Spinal cord (tissue), 10 donors: Measurements from ENCODE around the gene TRMT6. TPM values are rescaled to one million over a fixed set of nuclear protein-coding genes. Genes with fewer than 3 reads are reported as not detected.
A peak's percentile ranks its signal among the peaks of the same experiment; 100 is the strongest.

Source experiments
- DNase-seq, 6 donors: peaks; one replicate each; pipeline versions ENCODE4 v3.0.0 to v3.0.0-alpha.2; 2013 to 2015; ENCODE audit warnings: low spot score in 6 of 6, low read depth in 4 of 6
- H3K27ac ChIP-seq: one replicate; pipeline ENCODE4 v1.5.1; 2013; ENCODE audit warnings: low read depth, low read length, control low read depth
- H3K27me3 ChIP-seq: one replicate; pipeline ENCODE4 v1.6.1; 2013; ENCODE audit warnings: low read length; ENCODE audit not compliant: control insufficient read depth, insufficient read depth
- H3K36me3 ChIP-seq: one replicate; pipeline ENCODE4 v1.6.1; 2013; ENCODE audit warnings: low read length; ENCODE audit not compliant: control insufficient read depth, insufficient read depth
- H3K4me1 ChIP-seq: one replicate; pipeline ENCODE4 v1.6.1; 2013; ENCODE audit warnings: low read length; ENCODE audit not compliant: control insufficient read depth, insufficient read depth
- H3K4me3 ChIP-seq: one replicate; pipeline ENCODE4 v1.5.1; 2013; ENCODE audit warnings: low read depth, low read length, control low read depth
- H3K9me3 ChIP-seq: one replicate; pipeline ENCODE4 v1.6.1; 2013; ENCODE audit warnings: low read length; ENCODE audit not compliant: control insufficient read depth, insufficient read depth
- WGBS: methylation state at CpG from one replicate; pipeline ENCODE4 v1.1.5; 2013; ENCODE audit warnings: missing lambda C conversion rate; ENCODE audit not compliant: insufficient coverage; 5-methylcytosine and 5-hydroxymethylcytosine counted together
- polyA plus RNA-seq, 2 donors: library from polyadenylated mRNA; unstranded; fragments of 120-200 nt; gene quantifications; one replicate each; pipeline ENCODE4 v1.2.1, GENCODE V29; 2013; ENCODE audit not compliant: insufficient read length in 2 of 2
- total RNA-seq, 2 donors: library from RNA; depleted of rRNA in 1 of 2; stranded (reverse); fragments of 120-200 nt in 1 of 2; fragments of >200 nt in 1 of 2; gene quantifications; one replicate each; pipeline versions ENCODE4 v1.2.3 to v1.2.4, GENCODE V29; 2013 to 2014
- donor health status: healthy.

Gene TRMT6
- total and polyA plus RNA-seq, 4 donors, result 7.2 to 14.8 (median 11.4) TPM

- WGBS, result no CpG with 5 or more reads among the region's 1 CpG
- DNase-seq, result no peak
- no peaks in the 10 kb centered on the region for H3K9me3 ChIP-seq
- H3K36me3 ChIP-seq, result peaks cover 4% of the 10 kb centered on the region
- peaks cover 5% of the 10 kb centered on the region for H3K4me1 ChIP-seq
- no peaks in the 10 kb centered on the region for H3K27me3 ChIP-seq
- no peak overlapping the region for H3K4me3 ChIP-seq
- H3K27ac ChIP-seq, result no peak overlapping the region
Measured at GRCh38 chr20:5914859-5915258, 35.5 kb downstream of the TRMT6 start.

GRCh38 chr20:5913166-5913565, 37.2 kb downstream of the TRMT6 start:
- H3K4me3 ChIP-seq, result no peak overlapping the region
- peaks cover 4% of the 10 kb centered on the region for H3K36me3 ChIP-seq
- H3K9me3 ChIP-seq, result no peaks in the 10 kb centered on the region
- DNase-seq, result peak in 1 of 6 donors; percentile 8
- H3K27ac ChIP-seq, result no peak overlapping the region
- WGBS, result no CpG with 5 or more reads among the region's 2 CpGs
- H3K4me1 ChIP-seq, result peaks cover 5% of the 10 kb centered on the region
- no peaks in the 10 kb centered on the region for H3K27me3 ChIP-seq

DNA sequence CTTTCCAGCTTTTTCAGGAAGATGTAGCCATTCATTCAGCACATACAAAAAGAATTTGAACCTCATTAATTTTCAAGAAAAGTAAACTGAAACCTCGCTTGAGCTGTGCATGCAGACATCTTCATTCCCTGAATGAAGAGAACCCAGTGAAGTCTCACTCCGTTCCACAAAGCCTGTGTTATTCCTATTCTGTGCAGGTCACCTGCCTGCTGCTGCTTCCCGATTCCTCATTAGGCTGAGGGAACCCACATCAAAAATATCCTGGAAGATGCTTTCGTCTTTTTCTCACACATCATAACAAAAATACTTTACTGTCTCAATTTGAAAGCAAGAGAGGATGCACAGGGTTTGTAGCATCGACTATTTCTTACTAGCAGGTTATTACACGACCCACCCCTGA, 40.1 kb downstream of the TRMT6 start:
- 41% methylated on average over 3 of the region's 6 CpGs for WGBS
- Histone ChIP-seq H3K4me1 (peaks cover 5% of the 10 kb centered on the region), H3K4me3 (no peak overlapping the region), H3K36me3 (no peaks in the 10 kb centered on the region), H3K27ac (no peak overlapping the region), H3K27me3 (no peaks in the 10 kb centered on the region), H3K9me3 (no peaks in the 10 kb centered on the region)
- DNase-seq, result peak in 1 of 6 donors; percentile 70

GRCh38 chr20:5908981-5909380, 41.4 kb downstream of the TRMT6 start:
- peak in 1 of 6 donors; percentile 25 for DNase-seq
- Histone ChIP-seq H3K4me1 (peaks cover 5% of the 10 kb centered on the region), H3K27ac (no peak overlapping the region), H3K27me3 (no peaks in the 10 kb centered on the region), H3K9me3 (no peaks in the 10 kb centered on the region), H3K4me3 (no peak overlapping the region), H3K36me3 (no peaks in the 10 kb centered on the region)
- WGBS, result no CpG with 5 or more reads among the region's 2 CpGs

DNA sequence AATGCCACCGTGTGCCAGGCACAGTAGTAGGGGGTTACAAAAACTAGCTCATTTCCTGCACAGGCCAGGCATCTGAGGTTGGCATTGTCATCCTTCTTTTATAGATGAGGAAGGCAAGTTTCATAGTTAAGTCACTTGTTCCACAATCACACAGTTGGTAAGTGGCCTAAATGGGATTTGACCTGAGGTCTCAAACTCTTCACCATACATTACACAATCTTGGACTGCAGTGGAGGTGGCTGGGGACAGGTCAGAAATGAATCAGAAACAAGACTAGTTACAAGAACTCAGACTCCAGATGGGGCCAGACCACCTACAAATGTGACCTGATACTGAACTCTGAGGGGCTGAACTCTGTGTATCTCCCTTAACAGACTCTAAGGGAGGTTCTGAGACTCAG, 49.4 kb downstream of the TRMT6 start:
- no peak overlapping the region for H3K4me3 ChIP-seq
- WGBS, result 75% methylated on average over 1 of the region's 1 CpG
- no peak overlapping the region for H3K27ac ChIP-seq
- no peak for DNase-seq
- H3K36me3 ChIP-seq, result no peaks in the 10 kb centered on the region
- no peaks in the 10 kb centered on the region for H3K9me3 ChIP-seq
- no peaks in the 10 kb centered on the region for H3K4me1 ChIP-seq
- no peaks in the 10 kb centered on the region for H3K27me3 ChIP-seq

DNA sequence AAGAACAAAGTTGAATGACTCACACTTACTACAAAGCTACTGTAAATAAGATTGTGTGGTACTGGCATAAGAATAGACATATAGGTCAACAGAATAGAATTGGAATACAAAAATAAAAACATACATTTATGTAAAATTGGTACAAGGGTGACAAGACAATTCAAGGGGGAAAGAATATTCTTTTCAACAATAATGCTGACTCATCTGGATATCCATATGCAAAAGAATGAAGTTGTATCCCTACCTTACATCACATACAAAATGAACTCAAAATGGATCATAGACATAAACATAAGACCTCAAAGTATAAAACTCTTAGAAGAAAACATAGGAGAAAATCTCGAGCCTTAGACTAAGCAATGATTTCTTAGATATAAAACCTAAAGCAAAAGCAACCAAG, 50.9 kb downstream of the TRMT6 start:
- WGBS, result no CpG with 5 or more reads among the region's 1 CpG
- no peaks in the 10 kb centered on the region for H3K36me3 ChIP-seq
- no peak overlapping the region for H3K4me3 ChIP-seq
- DNase-seq, result no peak
- H3K9me3 ChIP-seq, result no peaks in the 10 kb centered on the region
- no peak overlapping the region for H3K27ac ChIP-seq
- H3K27me3 ChIP-seq, result no peaks in the 10 kb centered on the region
- no peaks in the 10 kb centered on the region for H3K4me1 ChIP-seq

- no peaks in the 10 kb centered on the region for H3K4me1 ChIP-seq
- no peaks in the 10 kb centered on the region for H3K36me3 ChIP-seq
- no peak overlapping the region for H3K27ac ChIP-seq
- DNase-seq, result no peak
- H3K4me3 ChIP-seq, result no peak overlapping the region
- no peaks in the 10 kb centered on the region for H3K27me3 ChIP-seq
- WGBS, result 100% methylated on average over 1 of the region's 2 CpGs
- no peaks in the 10 kb centered on the region for H3K9me3 ChIP-seq
Measured at GRCh38 chr20:5895626-5896025, 54.7 kb downstream of the TRMT6 start.

GRCh38 chr20:5893621-5894020, 56.7 kb downstream of the TRMT6 start:
- Histone ChIP-seq H3K27ac (no peak overlapping the region), H3K4me1 (no peaks in the 10 kb centered on the region), H3K27me3 (no peaks in the 10 kb centered on the region), H3K4me3 (no peak overlapping the region), H3K9me3 (no peaks in the 10 kb centered on the region), H3K36me3 (no peaks in the 10 kb centered on the region)
- peak in 1 of 6 donors; percentile 58 for DNase-seq
- 90% methylated on average over 1 of the region's 2 CpGs for WGBS

DNA sequence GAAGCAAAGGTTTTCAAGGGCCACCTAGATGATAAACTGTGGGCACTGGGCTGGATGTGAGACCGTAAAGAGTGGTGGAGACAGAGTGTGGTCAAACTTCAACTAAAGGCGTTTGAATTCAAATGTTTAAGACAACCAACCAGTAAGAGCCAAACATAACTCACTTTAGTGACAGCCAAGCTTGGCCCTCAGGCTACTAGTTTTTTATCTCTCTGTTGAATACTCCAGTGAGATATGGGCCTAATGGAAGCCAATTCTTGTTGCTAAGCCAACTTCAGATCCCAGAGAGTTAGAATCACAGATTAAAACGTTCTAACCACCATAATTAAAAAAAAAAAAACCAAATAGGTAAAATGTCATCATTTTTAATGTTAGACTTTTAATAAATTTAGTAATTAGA, 57.3 kb downstream of the TRMT6 start:
- no peak for DNase-seq
- Histone ChIP-seq H3K9me3 (no peaks in the 10 kb centered on the region), H3K36me3 (no peaks in the 10 kb centered on the region), H3K4me1 (no peaks in the 10 kb centered on the region), H3K4me3 (no peak overlapping the region), H3K27ac (no peak overlapping the region), H3K27me3 (no peaks in the 10 kb centered on the region)
- 80% methylated on average over 1 of the region's 3 CpGs for WGBS

DNA sequence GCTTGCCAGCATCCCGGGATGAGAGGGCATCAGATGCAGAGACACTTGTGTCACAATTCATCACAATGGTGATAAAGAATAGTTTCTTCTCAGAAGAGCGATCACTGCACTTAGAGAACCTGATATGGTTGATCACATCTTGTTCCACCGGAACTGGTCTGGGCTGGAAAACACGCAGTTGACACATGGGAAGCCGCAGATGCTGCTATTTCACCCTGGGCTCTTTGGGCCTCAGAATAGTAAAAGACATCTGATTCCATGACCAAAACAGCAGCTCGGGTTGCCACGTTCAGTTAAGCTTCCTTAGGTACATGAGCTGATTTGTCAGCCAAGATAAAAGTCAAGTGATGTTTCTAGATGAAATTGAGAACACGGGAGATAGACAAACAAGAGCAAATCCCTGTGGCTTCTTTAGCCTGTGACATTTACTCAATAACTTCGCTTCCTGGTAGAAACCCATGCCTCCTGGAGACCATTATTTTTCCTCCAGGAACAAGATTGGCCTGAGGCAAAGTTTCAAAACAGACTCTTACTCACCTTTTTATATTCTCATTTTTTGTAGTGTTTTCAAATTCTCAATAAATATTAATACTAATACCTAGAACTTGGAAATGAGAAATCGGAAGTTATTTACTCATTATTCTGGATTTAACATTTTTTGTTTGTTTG, 59.4 kb downstream of the TRMT6 start:
- Histone ChIP-seq H3K27ac (no peak overlapping the region), H3K9me3 (no peaks in the 10 kb centered on the region), H3K4me1 (no peaks in the 10 kb centered on the region), H3K27me3 (no peaks in the 10 kb centered on the region), H3K36me3 (no peaks in the 10 kb centered on the region), H3K4me3 (no peak overlapping the region)
- no peak for DNase-seq
- WGBS, result 84% methylated on average over 8 of the region's 10 CpGs
